OCI-LY3 (cell line): ENCODE measurements around the gene ADRA1B.

Experiments
- H2AFZ ChIP-seq: fragments of 200-600, 300-600 bp; shearing (Covaris generic); 2 replicates; pipeline ENCODE4 v1.6.0; 2014; ENCODE audit warnings: antibody characterized with exemption, low read depth, low read length
- H3K27ac ChIP-seq: fragments of 200-600, 300-600 bp; sonication (generic); 2 replicates; pipeline ENCODE4 v1.5.1; 2014; ENCODE audit warnings: mild to moderate bottlenecking, low read length, moderate library complexity, mixed read lengths
- H3K27me3 ChIP-seq: fragments of 200-600, 300-600 bp; sonication (generic); 2 replicates; pipeline ENCODE4 v1.6.1; 2014; ENCODE audit warnings: low read depth, low read length, mixed read lengths
- H3K36me3 ChIP-seq: fragments of 200-600, 300-600 bp; sonication (generic); replicated peaks from 2 replicates; pipeline ENCODE3; 2014; ENCODE audit warnings: low read depth, low read length, mixed read lengths
- H3K4me1 ChIP-seq: fragments of 300-600, 200-600 bp; sonication (generic); 2 replicates; pipeline ENCODE4 v1.6.1; 2014; ENCODE audit warnings: low read length, mixed read lengths
- H3K4me2 ChIP-seq: fragments of 200-600, 300-600 bp; sonication (generic); 2 replicates; pipeline ENCODE4 v1.6.1; 2014; ENCODE audit warnings: low read length, mixed read lengths
- H3K4me3 ChIP-seq: fragments of 300-600, 200-600 bp; sonication (generic); 2 replicates; pipeline ENCODE4 v1.5.1; 2014; ENCODE audit warnings: antibody characterized with exemption, mild to moderate bottlenecking, low read length, moderate library complexity
- H3K79me2 ChIP-seq: fragments of 300-600, 200-600 bp; shearing (Covaris generic); 2 replicates; pipeline ENCODE4 v1.6.1; 2014; ENCODE audit warnings: mild to moderate bottlenecking, low read length, mixed read lengths
- H3K9ac ChIP-seq: fragments of 300-600, 200-600 bp; shearing (Covaris generic); 2 replicates; pipeline ENCODE4 v1.6.0; 2014; ENCODE audit warnings: mild to moderate bottlenecking, low read length, moderate library complexity
- H3K9me3 ChIP-seq: fragments of 200-600, 300-600 bp; shearing (Covaris generic); 2 replicates; pipeline ENCODE4 v1.6.1; 2014; ENCODE audit warnings: low read length, mixed read lengths; ENCODE audit not compliant: insufficient read depth
- H4K20me1 ChIP-seq: fragments of 200-600, 300-600 bp; sonication (generic); 2 replicates; pipeline ENCODE4 v1.6.1; 2016; ENCODE audit warnings: low read length, mixed read lengths; ENCODE audit not compliant: insufficient read depth
- CTCF ChIP-seq: fragments of 200-600, 300-600 bp; sonication (generic); IDR thresholded peaks from 2 replicates; pipeline ENCODE4 v1.5.1; 2014; ENCODE audit warnings: antibody characterized with exemption, low read length, low read depth
- EZH2phosphoT487 ChIP-seq: fragments of 200-600 bp; shearing (Covaris generic); IDR thresholded peaks from 2 replicates; pipeline ENCODE4 v1.6.1; 2018; ENCODE audit warnings: antibody characterized with exemption, mixed run types, low read depth

Gene ADRA1B

DNA sequence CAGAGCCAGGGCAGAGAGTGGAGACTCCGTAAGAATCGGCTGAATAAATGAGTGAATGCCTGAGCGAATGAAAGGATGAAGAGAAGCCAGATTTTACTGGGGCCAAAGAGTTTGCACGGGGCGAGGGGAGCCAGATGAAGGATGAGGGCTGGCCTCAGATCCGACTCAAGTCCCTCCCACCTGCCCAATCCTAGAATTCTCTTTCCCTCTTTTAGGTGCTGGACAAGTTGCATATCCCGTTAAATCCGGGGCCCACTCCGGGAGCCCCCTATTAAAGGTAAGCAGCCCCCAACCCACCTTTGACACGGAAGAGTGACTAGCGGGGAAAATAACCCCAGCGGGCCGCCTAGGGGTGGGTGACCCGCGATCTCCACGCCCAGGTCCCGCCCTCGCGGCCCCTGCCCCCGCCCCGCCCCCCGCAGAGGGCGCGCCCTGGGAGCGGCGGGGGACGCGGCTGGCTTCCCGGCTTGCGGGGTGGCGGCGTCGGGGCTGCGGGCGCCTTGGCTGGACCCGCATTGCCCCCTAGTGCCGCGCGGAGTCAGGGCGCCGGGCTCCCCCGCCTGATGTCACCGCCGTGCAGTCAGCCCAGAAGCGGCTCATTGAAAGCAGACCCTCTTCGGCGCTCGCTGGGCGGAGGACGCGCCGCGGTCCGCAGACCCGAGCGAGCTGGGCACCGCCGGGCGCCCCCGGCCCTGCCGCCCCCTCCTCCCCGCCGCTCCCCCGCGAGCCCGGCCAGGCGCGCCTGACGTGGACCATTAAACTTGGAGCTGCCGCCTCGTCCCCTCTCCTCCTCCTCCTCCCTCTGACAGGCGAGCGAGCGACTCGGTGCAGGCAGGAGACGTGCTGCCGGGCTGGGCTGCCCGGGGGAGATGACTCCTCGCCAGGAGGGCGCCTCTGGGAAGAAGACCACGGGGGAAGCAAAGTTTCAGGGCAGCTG is at the start of gene ADRA1B:
TSS of gene ADRA1B (plus strand) at position 579 of the 937 bp plus-strand sequence. CDS start 424 bp downstream, outside the sequence.
- H3K79me2 ChIP-seq, result peaks cover 23% of the 10 kb centered on the region; the same call in 1 of the 2 replicates
- no peaks in the 10 kb centered on the region for H3K36me3 ChIP-seq
- H3K4me3 ChIP-seq, result peak within 1 kb of the TSS; percentile 85
- H3K4me1 ChIP-seq, result peaks cover 41% of the 10 kb centered on the region
- H3K9ac ChIP-seq, result peak within 1 kb of the TSS; percentile 82
- no peaks in the 10 kb centered on the region for H4K20me1 ChIP-seq
- H3K9me3 ChIP-seq, result no peaks in the 10 kb centered on the region
- peak within 1 kb of the TSS; percentile 69; the same call in 1 of the 2 replicates for H2AFZ ChIP-seq
- peak within 1 kb of the TSS; percentile 92 for H3K4me2 ChIP-seq
- no peak within 1 kb of the TSS for H3K27ac ChIP-seq
- no peaks in the 10 kb centered on the region for H3K27me3 ChIP-seq
- TF ChIP-seq EZH2phosphoT487, result no peak
- TF ChIP-seq CTCF, result peak; percentile 42

- H3K27ac ChIP-seq, result no peak overlapping the region
- no peaks in the 10 kb centered on the region for H3K27me3 ChIP-seq
- H3K4me3 ChIP-seq, result no peak overlapping the region
- no peaks in the 10 kb centered on the region for H3K36me3 ChIP-seq
- H3K9me3 ChIP-seq, result no peaks in the 10 kb centered on the region
- no peak overlapping the region for H3K4me2 ChIP-seq
- H3K9ac ChIP-seq, result no peak overlapping the region
- H4K20me1 ChIP-seq, result no peaks in the 10 kb centered on the region
- no peaks in the 10 kb centered on the region for H3K79me2 ChIP-seq
- TF ChIP-seq CTCF (no peak), EZH2phosphoT487 (no peak)
- 0 out of 2 replicates have a peak, but pooled peaks cover 9% of the 10 kb centered on the region for H3K4me1 ChIP-seq
- no peak overlapping the region for H2AFZ ChIP-seq
Observed at GRCh38 chr5:159873680-159874079, 42.6 kb upstream of the ADRA1B start.

DNA sequence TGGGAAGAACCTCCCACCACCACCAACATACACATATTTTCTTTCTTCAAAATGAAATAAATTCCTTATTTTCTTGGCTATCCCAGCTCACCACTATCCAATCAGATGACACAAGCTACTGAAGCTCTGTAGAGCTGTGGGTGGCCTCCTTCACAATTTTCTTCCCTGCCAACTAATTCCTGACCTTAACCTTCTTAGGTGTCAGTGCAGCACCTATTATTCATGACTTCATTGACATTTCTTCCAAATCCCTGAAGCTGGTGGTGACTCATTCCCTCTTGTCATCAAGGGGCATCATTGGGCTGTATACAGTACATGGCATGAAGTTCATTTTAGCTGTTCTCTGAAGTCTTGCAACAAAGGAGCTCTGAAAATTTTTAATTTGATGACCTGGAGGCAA is 42.0 kb upstream of the ADRA1B start:
- H3K4me3 ChIP-seq, result no peak overlapping the region
- no peak overlapping the region for H2AFZ ChIP-seq
- H3K36me3 ChIP-seq, result no peaks in the 10 kb centered on the region
- no peaks in the 10 kb centered on the region for H3K79me2 ChIP-seq
- H3K27me3 ChIP-seq, result no peaks in the 10 kb centered on the region
- H3K9me3 ChIP-seq, result no peaks in the 10 kb centered on the region
- TF ChIP-seq CTCF (no peak), EZH2phosphoT487 (no peak)
- H3K27ac ChIP-seq, result no peak overlapping the region
- no peaks in the 10 kb centered on the region for H4K20me1 ChIP-seq
- no peak overlapping the region for H3K4me2 ChIP-seq
- H3K9ac ChIP-seq, result no peak overlapping the region
- 0 out of 2 replicates have a peak, but pooled peaks cover 9% of the 10 kb centered on the region for H3K4me1 ChIP-seq

- Histone ChIP-seq H3K9me3 (no peaks in the 10 kb centered on the region), H4K20me1 (no peaks in the 10 kb centered on the region), H2AFZ (no peak overlapping the region), H3K4me3 (no peak overlapping the region), H3K27me3 (no peaks in the 10 kb centered on the region), H3K27ac (no peak overlapping the region), H3K36me3 (no peaks in the 10 kb centered on the region), H3K4me1 (0 out of 2 replicates have a peak, but pooled peaks cover 3% of the 10 kb centered on the region), H3K79me2 (no peaks in the 10 kb centered on the region), H3K4me2 (no peak overlapping the region), H3K9ac (no peak overlapping the region)
- TF ChIP-seq CTCF (no peak), EZH2phosphoT487 (no peak)
Observed at GRCh38 chr5:159877016-159877415, 39.3 kb upstream of the ADRA1B start.
